Prostate gland (tissue), 2 donors: ENCODE data around the gene ACSL1. TPM values are rescaled to one million over a fixed set of nuclear protein-coding genes. Genes with fewer than 3 reads are reported as not detected.
"Not testable (repeated sequence)": the region's sequence is repeated elsewhere in the genome, so short reads cannot be mapped to it uniquely, and the experiment has no call there.

Experiments used
- DNase-seq: peaks from one replicate; pipeline ENCODE4 v3.0.0-alpha.2; 2019; ENCODE audit warnings: low spot score
- H3K27ac ChIP-seq, 2 donors: fragments of 200-600 bp; sonication (generic); 2 replicates each; pipeline ENCODE4 v1.5.1; 2017 to 2019
- H3K27me3 ChIP-seq: fragments of 200-600 bp; sonication (generic); replicated peaks from 2 replicates; pipeline ENCODE4 v1.5.1; 2019; ENCODE audit not compliant: insufficient read depth
- H3K36me3 ChIP-seq, 2 donors: fragments of 200-600 bp; sonication (generic); 1 replicate in 1 of 2; 2 replicates in 1 of 2; pipeline versions ENCODE4 v1.5.1 to v1.8.1; 2017 to 2019
- H3K4me1 ChIP-seq: fragments of 200-600 bp; sonication (generic); replicated peaks from 2 replicates; pipeline ENCODE4 v1.5.1; 2019
- H3K4me3 ChIP-seq, 2 donors: fragments of 200-600 bp; sonication (generic); 2 replicates each; pipeline ENCODE4 v1.5.1; 2017 to 2019
- H3K9me3 ChIP-seq: fragments of 200-600 bp; sonication (generic); 2 replicates; pipeline ENCODE4 v1.5.1; 2017
- POLR2A ChIP-seq: fragments of 450-650 bp; IDR thresholded peaks from one replicate; pipeline ENCODE4 v1.6.1; 2016; ENCODE audit warnings: antibody characterized with exemption, mild to moderate bottlenecking
- POLR2AphosphoS5 ChIP-seq: sonication (generic); formaldehyde crosslinking; IDR thresholded peaks from one replicate; pipeline ENCODE4 v1.6.1; 2017; ENCODE audit warnings: antibody characterized with exemption
- WGBS: methylation state at CpG from one replicate; pipeline ENCODE4 v1.1.5; 2018; 5-methylcytosine and 5-hydroxymethylcytosine counted together
- intact Hi-C: fragments of 100-400 bp; cut with DNase I; formaldehyde crosslinking; loops from one replicate; pipeline ENCODE4 v1.14.2; 2022
- total RNA-seq, 2 donors: library from RNA; depleted of rRNA; stranded (reverse); fragments of >200 nt; gene quantifications; one replicate each; pipeline ENCODE4 v1.1.0, GENCODE V29; 2016
- TF ChIP-seq, protein P1 (sequence below), 4 experiments: fragments of 200-600 bp in 2 of 4; fragments of 450-650 bp in 2 of 4; sonication (generic) in 2 of 4; IDR thresholded peaks; 1 replicate in 3 of 4; 2 replicates in 1 of 4; pipeline ENCODE4 v1.5.1; 2016 to 2019; ENCODE audit warnings: antibody characterized with exemption in 4 of 4, mild to moderate bottlenecking in 2 of 4, moderate library complexity in 2 of 4

ACSL1 gene
- total RNA-seq, 2 donors from 2014 or later = 71.7 to 157 TPM

DNA sequence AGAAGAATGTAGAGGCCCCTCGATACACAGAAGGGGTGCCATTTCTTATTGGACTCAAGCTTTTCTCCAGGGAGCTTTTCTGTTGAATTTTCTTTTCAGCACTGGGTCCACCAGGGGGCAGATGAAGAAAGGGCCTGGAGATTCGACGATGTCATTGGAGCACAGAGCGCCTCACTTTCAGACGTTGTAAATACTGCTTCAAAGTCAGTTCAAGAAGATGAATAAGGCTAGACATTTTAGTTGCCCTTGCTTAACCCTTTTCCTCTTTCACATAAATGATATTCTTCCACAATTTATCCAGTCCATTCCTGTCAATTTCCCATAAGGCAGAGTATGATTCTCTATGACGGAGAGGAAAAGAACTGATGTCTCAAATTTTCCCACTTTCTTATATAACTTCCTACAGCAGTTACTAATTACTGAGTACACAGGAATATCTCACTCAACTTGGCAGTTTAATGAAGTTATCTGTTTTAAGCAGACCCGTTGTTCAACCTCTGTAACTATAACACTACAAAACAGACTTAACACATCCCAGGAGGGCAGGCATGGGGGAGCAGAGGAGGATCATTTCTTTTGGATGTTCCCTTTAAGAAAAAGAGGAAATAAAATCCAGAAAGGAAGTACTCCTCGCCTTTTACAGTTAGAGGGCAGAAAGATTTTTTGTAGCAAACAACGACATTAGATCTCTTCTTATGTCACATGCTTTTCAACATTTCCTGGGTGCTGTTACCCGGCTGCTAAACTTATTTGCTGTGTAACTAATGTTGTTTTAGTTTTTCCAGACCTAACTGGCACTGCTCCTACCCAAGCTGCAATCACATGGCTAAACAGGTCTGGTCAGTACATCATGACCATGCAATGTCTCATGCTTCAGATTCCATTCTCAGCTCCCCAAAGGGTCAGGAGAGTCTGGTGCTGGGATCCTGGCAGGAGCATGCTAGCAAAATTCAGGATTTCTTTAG is 79.7 kb downstream of the ACSL1 start:
- TF ChIP-seq POLR2AphosphoS5 (peak; percentile 97), POLR2A (no peak)
- TF ChIP-seq, protein P1, sequence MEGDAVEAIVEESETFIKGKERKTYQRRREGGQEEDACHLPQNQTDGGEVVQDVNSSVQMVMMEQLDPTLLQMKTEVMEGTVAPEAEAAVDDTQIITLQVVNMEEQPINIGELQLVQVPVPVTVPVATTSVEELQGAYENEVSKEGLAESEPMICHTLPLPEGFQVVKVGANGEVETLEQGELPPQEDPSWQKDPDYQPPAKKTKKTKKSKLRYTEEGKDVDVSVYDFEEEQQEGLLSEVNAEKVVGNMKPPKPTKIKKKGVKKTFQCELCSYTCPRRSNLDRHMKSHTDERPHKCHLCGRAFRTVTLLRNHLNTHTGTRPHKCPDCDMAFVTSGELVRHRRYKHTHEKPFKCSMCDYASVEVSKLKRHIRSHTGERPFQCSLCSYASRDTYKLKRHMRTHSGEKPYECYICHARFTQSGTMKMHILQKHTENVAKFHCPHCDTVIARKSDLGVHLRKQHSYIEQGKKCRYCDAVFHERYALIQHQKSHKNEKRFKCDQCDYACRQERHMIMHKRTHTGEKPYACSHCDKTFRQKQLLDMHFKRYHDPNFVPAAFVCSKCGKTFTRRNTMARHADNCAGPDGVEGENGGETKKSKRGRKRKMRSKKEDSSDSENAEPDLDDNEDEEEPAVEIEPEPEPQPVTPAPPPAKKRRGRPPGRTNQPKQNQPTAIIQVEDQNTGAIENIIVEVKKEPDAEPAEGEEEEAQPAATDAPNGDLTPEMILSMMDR (IDR thresholded peaks at IDR 0.05) = peak; percentile 47 to 94 (median 86)
- WGBS = 4% methylated on average over 10 of the region's 10 CpGs
- intact Hi-C loops = loop anchor here (5.0 to 10.0 kb wide), 2 partner anchors 81 to 349 kb away; partner anchors contain the start of gene ACSL1
- Histone ChIP-seq H3K9me3 (no peaks in the 10 kb centered on the region), H3K36me3 (no peaks in the 10 kb centered on the region), H3K27ac (peak overlapping the region; percentile 88 to 92), H3K4me1 (peaks cover 24% of the 10 kb centered on the region), H3K4me3 (peak overlapping the region in 1 of 2 donors; percentile 2), H3K27me3 (no peaks in the 10 kb centered on the region)
- peak; percentile 92 for DNase-seq

DNA sequence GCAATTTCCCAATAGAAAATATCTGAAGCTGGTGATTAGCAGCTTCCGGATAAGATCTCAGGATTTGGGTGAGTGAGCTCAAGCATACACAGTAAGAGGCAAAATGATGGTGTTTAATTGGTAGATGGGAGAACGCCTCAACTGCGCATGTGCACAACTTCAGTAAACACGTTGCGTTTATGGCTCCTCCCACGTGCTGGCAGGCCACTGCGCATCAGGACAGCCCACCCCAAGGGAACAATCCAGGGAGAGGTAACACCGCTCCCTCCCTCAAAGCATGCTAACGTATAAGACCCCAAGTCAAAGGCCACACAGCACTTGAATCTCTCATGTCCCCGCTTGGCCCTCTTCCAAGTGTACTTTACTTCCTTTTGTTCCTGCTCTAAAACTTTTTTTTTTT is 81.5 kb downstream of the ACSL1 start:
- Histone ChIP-seq H3K4me1 (peaks cover 24% of the 10 kb centered on the region), H3K9me3 (no peaks in the 10 kb centered on the region), H3K27ac (no peak overlapping the region), H3K36me3 (no peaks in the 10 kb centered on the region), H3K4me3 (no peak overlapping the region), H3K27me3 (no peaks in the 10 kb centered on the region)
- no peak for DNase-seq
- TF ChIP-seq POLR2A = no peak
- TF ChIP-seq POLR2AphosphoS5 = no peak
- TF ChIP-seq, protein P1 (IDR thresholded peaks at IDR 0.05) = no peak
- intact Hi-C loops = loop anchor here (10.0 kb wide), 1 partner anchor 351 kb away; no protein-coding TSS in a partner anchor
- WGBS = 83% methylated on average over 10 of the region's 10 CpGs

DNA sequence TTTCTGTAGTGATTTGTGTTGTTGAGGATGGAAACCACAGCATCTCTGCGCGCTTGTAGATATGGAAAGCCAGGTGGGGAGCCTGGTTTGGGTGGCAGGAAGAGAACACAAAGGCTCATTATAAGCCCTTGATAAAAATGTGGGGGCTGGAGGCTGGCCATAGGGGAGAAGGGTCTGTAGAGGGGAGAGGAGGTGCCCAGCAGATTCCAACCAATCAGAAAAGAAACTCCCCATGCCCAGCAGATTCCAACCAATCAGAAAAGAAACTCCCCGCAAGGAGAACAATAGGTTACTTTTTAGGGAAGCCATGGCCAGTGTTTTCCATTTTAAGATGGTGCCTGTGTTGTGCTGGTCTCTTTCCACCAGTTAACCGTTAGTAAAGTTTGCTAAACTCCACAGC is 82.1 kb downstream of the ACSL1 start:
- H3K27ac ChIP-seq = no peak overlapping the region
- no peak overlapping the region for H3K4me3 ChIP-seq
- TF ChIP-seq POLR2A (no peak), POLR2AphosphoS5 (no peak)
- TF ChIP-seq, protein P1 (IDR thresholded peaks at IDR 0.05) = no peak
- DNase-seq = no peak
- no peaks in the 10 kb centered on the region for H3K27me3 ChIP-seq
- no peaks in the 10 kb centered on the region for H3K9me3 ChIP-seq
- 95% methylated on average over 4 of the region's 4 CpGs for WGBS
- no peaks in the 10 kb centered on the region for H3K36me3 ChIP-seq
- intact Hi-C loops = loop anchor here (2.0 to 10.0 kb wide), 2 partner anchors 241 to 351 kb away; no protein-coding TSS in a partner anchor
- peaks cover 24% of the 10 kb centered on the region for H3K4me1 ChIP-seq

DNA sequence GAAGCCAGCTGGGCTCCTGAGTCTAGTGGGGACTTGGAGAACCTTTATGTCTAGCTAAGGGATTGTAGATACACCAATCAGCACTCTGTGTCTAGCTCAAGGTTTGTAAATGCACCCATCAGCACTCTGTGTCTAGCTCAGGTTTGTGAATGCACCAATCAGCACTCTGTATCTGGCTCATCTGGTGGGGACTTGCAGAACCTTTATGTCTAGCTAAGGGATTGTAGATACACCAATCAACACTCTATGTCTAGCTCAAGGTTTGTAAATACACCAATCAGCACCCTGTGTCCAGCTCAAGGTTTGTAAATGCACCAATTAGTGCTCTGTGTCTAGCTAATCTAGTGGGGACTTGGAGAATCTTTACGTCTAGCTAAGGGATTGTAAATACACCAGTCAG is 84.1 kb downstream of the ACSL1 start:
- H3K4me1 ChIP-seq, H3K27ac ChIP-seq, DNase-seq, H3K4me3 ChIP-seq, H3K36me3 ChIP-seq, H3K27me3 ChIP-seq, H3K9me3 ChIP-seq: not testable (repeated sequence)
- intact Hi-C loops = loop anchor here (2.0 to 10.0 kb wide), 2 partner anchors 243 to 353 kb away; no protein-coding TSS in a partner anchor
- WGBS = 53% methylated on average over 1 of the region's 1 CpG

DNA sequence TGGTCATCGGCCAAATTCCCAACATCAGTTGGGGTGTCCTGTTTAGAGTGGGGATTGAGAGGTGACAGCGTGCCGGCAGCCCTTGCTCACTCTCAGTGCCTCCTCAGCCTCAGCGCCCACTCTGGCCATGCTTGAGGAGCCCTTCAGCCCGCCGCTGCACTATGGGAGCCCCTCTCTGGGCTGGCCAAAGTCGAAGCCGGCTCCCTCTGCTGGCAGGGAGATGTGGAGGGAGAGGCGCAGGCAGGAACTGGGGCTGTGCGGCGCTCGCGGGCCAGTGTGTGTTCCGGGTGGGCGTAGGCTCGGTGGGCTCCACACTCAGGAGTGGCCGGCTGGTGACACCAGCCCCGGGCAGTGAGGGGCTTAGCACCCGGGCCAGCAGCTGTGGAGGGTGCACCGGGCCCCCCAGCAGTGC is 84.8 kb downstream of the ACSL1 start:
- DNase-seq = no peak
- Histone ChIP-seq H3K27me3 (no peaks in the 10 kb centered on the region), H3K4me1 (peaks cover 4% of the 10 kb centered on the region), H3K27ac (no peak overlapping the region), H3K4me3 (no peak overlapping the region), H3K9me3 (no peaks in the 10 kb centered on the region), H3K36me3 (no peaks in the 10 kb centered on the region)
- intact Hi-C loops = loop anchor here (10.0 kb wide), 1 partner anchor 354 kb away; no protein-coding TSS in a partner anchor
- 94% methylated on average over 19 of the region's 20 CpGs for WGBS
- no peak for TF ChIP-seq POLR2A
- TF ChIP-seq, protein P1 (IDR thresholded peaks at IDR 0.05) = no peak
- TF ChIP-seq POLR2AphosphoS5 = no peak

DNA sequence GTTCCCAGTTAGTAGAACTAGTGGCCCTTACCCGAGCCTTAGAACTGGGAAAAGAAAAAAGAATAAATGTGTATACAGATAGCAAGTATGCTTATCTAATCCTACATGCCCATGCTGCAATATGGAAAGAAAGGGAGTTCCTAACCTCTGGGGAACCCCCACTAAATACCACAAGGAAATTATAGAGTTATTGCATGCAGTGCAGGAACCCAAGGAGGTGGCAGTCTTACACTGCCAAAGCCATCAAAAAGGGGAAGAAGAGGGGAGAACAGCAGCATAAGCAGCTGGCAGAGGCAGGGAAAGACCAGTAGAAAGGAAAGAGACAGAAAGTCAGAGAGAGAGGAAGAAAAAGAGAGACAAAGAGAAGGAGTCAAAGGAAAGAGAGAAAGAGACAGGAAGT is 86.2 kb downstream of the ACSL1 start:
- H3K27me3 ChIP-seq, H3K27ac ChIP-seq, H3K36me3 ChIP-seq, H3K4me1 ChIP-seq, intact Hi-C loops, H3K9me3 ChIP-seq, DNase-seq, H3K4me3 ChIP-seq: not testable (repeated sequence)
- 77% methylated on average over 1 of the region's 1 CpG for WGBS
